Left colon (tissue), 2 donors: Measurements from ENCODE around the gene PTOV1. TPM values are rescaled to one million over a fixed set of nuclear protein-coding genes. Genes with fewer than 3 reads are reported as not detected.
A peak's percentile ranks its signal among the peaks of the same experiment; 100 is the strongest.

Experiments used
- ATAC-seq: fragments of 200-7000 bp; cut with Tn5 transposase; one replicate; pipeline ENCODE4 v1.9.1; 2020; ENCODE audit warnings: mild to moderate bottlenecking, moderate library complexity
- DNase-seq, 2 donors: peaks; one replicate each; pipeline ENCODE4 v3.0.0-alpha.2; 2020
- intact Hi-C, 2 donors: fragments of 100-400 bp; cut with DNase I in 1 of 2; cut with micrococcal nuclease in 1 of 2; formaldehyde crosslinking; loops; one replicate each; pipeline versions ENCODE4 v1.11.2 to v1.14.0; 2022; cut with DNase I, micrococcal nuclease
- microRNA-seq, 2 donors: library from miRNA; unstranded; fragments of <30 nt; microRNA quantifications; one replicate each; pipeline versions ENCODE4 v1.1.0 to v1.2.0, GENCODE V29; 2020
- total RNA-seq, 2 donors: library from RNA; stranded (reverse); fragmentation: NEBNext Ultra II Directional; extraction: Animal tissue kit (Norgen Biotek cat#: 25700); gene quantifications; one replicate each; pipeline ENCODE4 v1.2.1, GENCODE V29; 2021
- donor health status: DM: no; HTN: no; CAD: no.
- donor health status: DM: yes; HTN: yes; CAD: no.

Gene PTOV1
- total RNA-seq, 2 donors from 2014 or later: 95.3 to 95.5 TPM

GRCh38 chr19:49894879-49895565 is 44.1 kb downstream of the PTOV1 start:
- ATAC-seq (no peak), DNase-seq (no peak)
- intact Hi-C loops: no loop called here

GRCh38 chr19:49895566-49896297 is 44.8 kb downstream of the PTOV1 start:
- intact Hi-C loops: no loop called here
- DNase-seq (no peak), ATAC-seq (no peak)

- peak in 1 of 2 donors; percentile 51 for DNase-seq
- peak; percentile 39 for ATAC-seq
- intact Hi-C loops: no loop called here
Measured at GRCh38 chr19:49896863-49897621, 46.1 kb downstream of the PTOV1 start, which contains the start of gene IL4I1. TSS of gene IL4I1 (minus strand) at chr19:49896887. CDS start at chr19:49896160, 727 bp downstream.

- intact Hi-C loops: no loop called here
- no peak for ATAC-seq
- DNase-seq: no peak
Measured at GRCh38 chr19:49904136-49904535, 53.2 kb downstream of the PTOV1 start.

- DNase-seq: no peak
- intact Hi-C loops: no loop called here
- ATAC-seq: no peak
Measured at GRCh38 chr19:49906879-49907564, 56.1 kb downstream of the PTOV1 start.

- no peak for DNase-seq
- intact Hi-C loops: no loop called here
- ATAC-seq: no peak
Measured at GRCh38 chr19:49907745-49908446, 56.9 kb downstream of the PTOV1 start.

GRCh38 chr19:49908480-49909420 is 57.8 kb downstream of the PTOV1 start:
- no peak for ATAC-seq
- DNase-seq: no peak
- intact Hi-C loops: no loop called here

GRCh38 chr19:49910179-49910578 is 59.2 kb downstream of the PTOV1 start:
- DNase-seq (no peak), ATAC-seq (peak; percentile 11)
- intact Hi-C loops: no loop called here

Small RNAs within 50 kb of the gene (microRNA-seq; reads per million reads assigned to microRNA genes)
- 0.53 to 10.9 reads per million in 2 donors for gene MIR4749
- gene MIR4750: 0 to 1.6 reads per million in 2 donors
- 0.53 to 1.4 reads per million in 2 donors for gene MIR6800

Other genes with a start within 250 kb of the PTOV1 start
- gene RRAS, start 211.0 kb upstream of the PTOV1 start, total RNA-seq: 10 to 100 TPM; 41.7 to 76.6 TPM
- 10 to 100 TPM; 60.9 to 62.7 TPM for gene SCAF1, start 208.9 kb upstream of the PTOV1 start, total RNA-seq
- 10 to 100 TPM; 69.0 to 83.1 TPM for gene IRF3, start 185.3 kb upstream of the PTOV1 start, total RNA-seq
- 10 to 100 TPM; 13.8 to 14.9 TPM for gene BCL2L12, start 185.2 kb upstream of the PTOV1 start, total RNA-seq
- gene PRMT1, start 173.9 kb upstream of the PTOV1 start, total RNA-seq: 10 to 100 TPM; 66.7 to 83.9 TPM
- gene ADM5, start 161.6 kb upstream of the PTOV1 start, total RNA-seq: 1 to 10 TPM in 1 of 2 donors, under 1 TPM in 1; 0.98 to 1.1 TPM
- gene CPT1C, start 160.0 kb upstream of the PTOV1 start, total RNA-seq: 1 to 10 TPM; 1.5 to 2.0 TPM
- under 1 TPM; 0.21 to 0.22 TPM for gene TSKS, start 87.9 kb upstream of the PTOV1 start, total RNA-seq
- 10 to 100 TPM; 71.2 to 72.9 TPM for gene AP2A1, start 84.2 kb upstream of the PTOV1 start, total RNA-seq
- 1 to 10 TPM; 7.6 to 10.0 TPM for gene FUZ, start 37.9 kb upstream of the PTOV1 start, total RNA-seq
- 10 to 100 TPM; 52.6 to 52.8 TPM for gene MED25, start 32.9 kb upstream of the PTOV1 start, total RNA-seq
- 10 to 100 TPM; 62.3 to 76.7 TPM for gene PNKP, start 16.4 kb downstream of the PTOV1 start, total RNA-seq
- 10 to 100 TPM; 30.3 to 43.3 TPM for gene AKT1S1, start 26.2 kb downstream of the PTOV1 start, total RNA-seq
- 10 to 100 TPM; 32.8 to 36.4 TPM for gene TBC1D17, start 26.5 kb downstream of the PTOV1 start, total RNA-seq
- 1 to 10 TPM in 1 of 2 donors, under 1 TPM in 1; 0.67 to 1.3 TPM for gene IL4I1, start 45.7 kb downstream of the PTOV1 start, total RNA-seq
- 10 to 100 TPM; 13.2 to 16.7 TPM for gene ATF5, start 78.0 kb downstream of the PTOV1 start, total RNA-seq
- gene NUP62, start 78.3 kb downstream of the PTOV1 start, total RNA-seq: 10 to 100 TPM; 31.5 to 37.1 TPM
- under 1 TPM; 0.40 to 0.75 TPM for gene SIGLEC11, start 110.0 kb downstream of the PTOV1 start, total RNA-seq
- 10 to 100 TPM; 48.2 to 55.3 TPM for gene VRK3, start 174.2 kb downstream of the PTOV1 start, total RNA-seq
- 1 to 10 TPM; 4.9 to 5.9 TPM for gene ZNF473, start 174.8 kb downstream of the PTOV1 start, total RNA-seq